ENCODE data around the gene EYS. TPM values are rescaled to one million over a fixed set of nuclear protein-coding genes. Genes with fewer than 3 reads are reported as not detected.

Gene EYS
- total and polyA plus RNA-seq, 2 experiments from 2014 or later = under 0.01 to 0.15 TPM

- no peak for TF ChIP-seq CTCF (IDR thresholded peaks at IDR 0.05; ENCODE audit: low read depth, low read length)
- no peak overlapping the region for H3K4me3 ChIP-seq
- peaks cover 16% of the 10 kb centered on the region for H3K4me1 ChIP-seq (ENCODE audit: low read depth)
- H3K27ac ChIP-seq = no peak overlapping the region
- no peaks in the 10 kb centered on the region for H3K9me3 ChIP-seq (ENCODE audit: low read depth)
- no peaks in the 10 kb centered on the region for H3K27me3 ChIP-seq
- no peak for DNase-seq (ENCODE audit: low read depth in 1 of 2, low spot score in 1 of 2)
- H3K36me3 ChIP-seq = no peaks in the 10 kb centered on the region
Measured at GRCh38 chr6:64987066-64987465, 720.0 kb downstream of the EYS start.

DNA sequence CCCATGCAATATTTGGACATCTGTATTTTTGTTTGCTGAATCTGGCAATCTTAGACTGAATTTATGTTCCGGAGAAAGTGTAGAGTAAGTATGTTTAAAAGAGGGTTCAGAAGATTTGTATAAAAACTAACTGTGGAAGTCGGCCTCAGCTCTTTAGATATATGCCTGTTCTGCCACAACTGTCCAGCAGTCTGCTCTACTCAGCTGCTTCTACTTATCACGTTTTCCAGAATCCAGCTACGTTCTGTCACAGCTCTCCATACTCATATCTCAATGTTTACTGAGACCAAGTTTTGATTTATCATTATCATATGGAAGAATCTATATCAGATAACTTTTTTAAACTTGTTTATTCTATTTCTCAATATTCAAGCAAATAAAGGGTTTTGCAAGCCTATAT lies 721.3 kb downstream of the EYS start:
- Histone ChIP-seq H3K4me1 (ENCODE audit: low read depth) (peaks cover 16% of the 10 kb centered on the region), H3K36me3 (no peaks in the 10 kb centered on the region), H3K4me3 (no peak overlapping the region), H3K27ac (no peak overlapping the region), H3K27me3 (no peaks in the 10 kb centered on the region), H3K9me3 (ENCODE audit: low read depth) (no peaks in the 10 kb centered on the region)
- DNase-seq (ENCODE audit: low read depth in 1 of 2, low spot score in 1 of 2) = peak in 1 of 2 donors; percentile 37
- no peak for TF ChIP-seq CTCF (IDR thresholded peaks at IDR 0.05; ENCODE audit: low read depth, low read length)

DNA sequence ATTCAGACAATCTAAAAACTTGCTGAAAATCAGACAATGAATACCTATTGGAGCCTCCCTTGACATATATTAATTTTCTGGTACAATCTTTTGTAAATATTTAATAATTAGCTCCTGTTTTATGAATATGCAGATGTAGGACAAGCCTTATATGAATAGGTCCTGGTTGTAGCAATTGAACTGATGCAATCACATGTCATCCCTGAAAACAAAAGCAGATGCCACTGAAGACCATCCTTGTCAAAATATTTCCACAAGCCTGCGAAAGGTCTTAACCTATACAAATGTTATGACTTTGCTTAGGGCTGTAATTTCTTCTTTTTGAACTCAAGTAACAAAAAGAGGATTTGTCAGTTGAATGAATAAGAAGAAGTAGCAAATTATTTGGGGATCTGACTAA lies 722.1 kb downstream of the EYS start:
- Histone ChIP-seq H3K4me1 (ENCODE audit: low read depth) (peaks cover 16% of the 10 kb centered on the region), H3K27ac (no peak overlapping the region), H3K9me3 (ENCODE audit: low read depth) (no peaks in the 10 kb centered on the region), H3K27me3 (no peaks in the 10 kb centered on the region), H3K36me3 (no peaks in the 10 kb centered on the region), H3K4me3 (no peak overlapping the region)
- DNase-seq (ENCODE audit: low read depth in 1 of 2, low spot score in 1 of 2) = no peak
- no peak for TF ChIP-seq CTCF (IDR thresholded peaks at IDR 0.05; ENCODE audit: low read depth, low read length)

GRCh38 chr6:64983089-64983488 lies 723.9 kb downstream of the EYS start:
- H3K9me3 ChIP-seq (ENCODE audit: low read depth) = no peaks in the 10 kb centered on the region
- no peaks in the 10 kb centered on the region for H3K36me3 ChIP-seq
- DNase-seq (ENCODE audit: low read depth in 1 of 2, low spot score in 1 of 2) = no peak
- TF ChIP-seq CTCF (IDR thresholded peaks at IDR 0.05; ENCODE audit: low read depth, low read length) = no peak
- H3K4me3 ChIP-seq = no peak overlapping the region
- H3K27ac ChIP-seq = no peak overlapping the region
- H3K4me1 ChIP-seq (ENCODE audit: low read depth) = peaks cover 14% of the 10 kb centered on the region
- H3K27me3 ChIP-seq = no peaks in the 10 kb centered on the region

- DNase-seq (ENCODE audit: low read depth in 1 of 2, low spot score in 1 of 2) = no peak
- TF ChIP-seq CTCF (IDR thresholded peaks at IDR 0.05; ENCODE audit: low read depth, low read length) = no peak
- Histone ChIP-seq H3K4me3 (no peak overlapping the region), H3K9me3 (ENCODE audit: low read depth) (no peaks in the 10 kb centered on the region), H3K27ac (no peak overlapping the region), H3K4me1 (ENCODE audit: low read depth) (no peaks in the 10 kb centered on the region), H3K36me3 (no peaks in the 10 kb centered on the region), H3K27me3 (no peaks in the 10 kb centered on the region)
Measured at GRCh38 chr6:64973142-64973541, 733.9 kb downstream of the EYS start.

DNA sequence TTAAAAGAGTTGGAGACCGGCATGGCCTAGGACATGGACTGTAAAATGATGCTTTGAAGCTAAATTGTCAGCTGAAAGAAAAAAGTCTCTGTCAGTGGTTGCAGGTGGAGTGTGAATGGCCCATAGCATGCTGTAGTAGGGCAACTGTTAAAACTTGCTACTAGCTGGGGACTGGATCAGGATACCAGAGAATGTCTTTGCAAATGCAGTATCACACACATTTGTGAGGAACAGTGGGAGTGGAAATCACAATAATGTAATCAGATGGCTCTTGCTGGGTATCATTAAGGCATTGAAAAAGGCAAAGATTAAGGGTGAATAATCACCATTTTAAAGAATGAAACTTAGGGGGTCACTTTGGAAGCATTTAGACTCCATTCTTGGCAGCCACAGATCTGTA lies 737.9 kb downstream of the EYS start:
- Histone ChIP-seq H3K27ac (no peak overlapping the region), H3K36me3 (no peaks in the 10 kb centered on the region), H3K27me3 (no peaks in the 10 kb centered on the region), H3K4me3 (no peak overlapping the region), H3K9me3 (ENCODE audit: low read depth) (no peaks in the 10 kb centered on the region), H3K4me1 (ENCODE audit: low read depth) (no peaks in the 10 kb centered on the region)
- TF ChIP-seq CTCF (IDR thresholded peaks at IDR 0.05; ENCODE audit: low read depth, low read length) = no peak
- DNase-seq (ENCODE audit: low read depth in 1 of 2, low spot score in 1 of 2) = no peak

Data from cardiac muscle cell (in vitro differentiated cells and primary cell).